Activated CD8-positive, alpha-beta T cell treated with anti-CD3 and anti-CD28 coated beads for 36 hours (primary cell): Measurements from ENCODE around the gene CD4. TPM values are rescaled to one million over a fixed set of nuclear protein-coding genes. Genes with fewer than 3 reads are reported as not detected.

Source experiments
- ATAC-seq: fragments of 200-7000 bp; cut with Tn5 transposase; one replicate; pipeline ENCODE4 v1.10.0; 2021; ENCODE audit warnings: mild to moderate bottlenecking, moderate library complexity
- CTCF ChIA-PET: fragments of 350-600 bp; sonication (Branson Sonifier 250); formaldehyde crosslinking; loops from one replicate; lab custom pipeline; 2021; ENCODE audit warnings: antibody characterized with exemption; lab: Charles Lee
- POLR2A ChIA-PET: fragments of 350-600 bp; sonication (Branson Sonifier 250); formaldehyde crosslinking; loops from one replicate; lab custom pipeline; 2021; ENCODE audit warnings: antibody characterized with exemption; lab: Charles Lee
- DNase-seq: peaks from one replicate; pipeline ENCODE4 v3.0.0-alpha.2; 2020
- H3K27ac Mint-ChIP-seq: one replicate; pipeline ENCODE4 v1.8.0; 2021; ENCODE audit warnings: mild to moderate bottlenecking, mixed read lengths
- H3K27me3 Mint-ChIP-seq: one replicate; pipeline ENCODE4 v1.8.0; 2021; ENCODE audit warnings: mixed read lengths
- H3K36me3 Mint-ChIP-seq: one replicate; pipeline ENCODE4 v1.8.0; 2021; ENCODE audit warnings: low read depth, mixed read lengths
- H3K4me1 Mint-ChIP-seq: one replicate; pipeline ENCODE4 v1.8.0; 2021; ENCODE audit warnings: low read depth, mixed read lengths
- H3K4me3 Mint-ChIP-seq: one replicate; pipeline ENCODE4 v1.8.0; 2021; ENCODE audit warnings: mild to moderate bottlenecking, moderate library complexity, mixed read lengths
- H3K9me3 Mint-ChIP-seq: one replicate; pipeline ENCODE4 v1.8.0; 2021; ENCODE audit warnings: mixed read lengths
- intact Hi-C: fragments of 100-400 bp; cut with micrococcal nuclease; formaldehyde crosslinking; loops from one replicate; pipeline ENCODE4 v1.10.0; 2022
- total RNA-seq, 2 experiments: library from RNA; stranded (reverse); gene quantifications; one replicate each; pipeline ENCODE4 v1.2.3, GENCODE V29; 2021
- TF ChIP-seq, protein P1 (sequence below): fragments of 200-600 bp; IDR thresholded peaks from one replicate; pipeline ENCODE4 v1.8.0; 2022; ENCODE audit warnings: antibody characterized with exemption, mild to moderate bottlenecking

CD4 gene
- total RNA-seq, 2 experiments from 2014 or later = 11.1 to 14.1 TPM

DNA sequence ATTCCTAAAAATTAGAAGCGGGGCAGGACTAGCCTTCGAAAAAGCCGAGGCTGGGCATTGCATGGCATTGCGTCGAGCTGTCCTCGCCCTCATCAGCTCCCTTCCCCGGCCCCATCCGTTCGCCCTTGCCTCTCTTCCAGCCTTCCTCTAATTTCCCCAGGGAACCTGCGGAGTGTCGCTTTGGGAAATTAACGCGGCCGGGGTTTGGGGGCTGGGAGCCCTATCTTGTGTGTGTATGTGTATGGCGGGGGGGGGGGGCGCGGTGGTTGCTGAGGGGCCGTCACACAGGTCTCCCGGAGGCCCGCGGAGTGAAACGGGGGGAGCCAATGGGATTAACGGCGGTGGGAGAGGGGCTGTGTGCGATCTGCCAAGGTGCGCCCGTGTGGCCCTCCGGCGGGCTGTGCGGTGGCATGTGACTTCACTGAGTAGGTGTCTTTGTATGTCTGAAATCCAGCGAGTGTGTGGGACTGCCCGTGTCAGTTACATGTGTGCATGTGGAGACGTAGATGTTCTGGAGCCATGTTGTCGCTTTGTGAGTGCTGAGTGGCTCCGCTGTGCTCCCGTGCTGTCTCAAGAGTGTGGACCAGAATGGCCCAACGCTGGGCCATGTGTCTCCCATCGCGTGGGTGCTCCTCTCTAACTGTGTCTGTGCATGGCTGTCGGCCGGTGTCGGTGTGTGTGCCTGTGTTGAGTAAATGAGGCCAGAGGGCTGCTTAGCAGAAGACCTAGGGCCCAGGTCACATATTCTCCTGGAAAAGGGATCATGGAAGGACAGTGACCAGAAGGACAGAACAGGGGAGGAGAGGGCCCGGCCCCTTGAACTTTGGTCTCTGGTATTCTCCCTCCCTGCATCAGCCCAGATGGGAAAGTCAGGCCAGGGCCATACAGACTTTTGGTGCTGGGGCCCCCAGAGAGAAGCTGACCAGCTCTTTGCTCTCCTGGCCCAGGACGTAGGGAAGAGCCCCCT is 21.7 kb upstream of the CD4 start:
- TF ChIP-seq, protein P1, sequence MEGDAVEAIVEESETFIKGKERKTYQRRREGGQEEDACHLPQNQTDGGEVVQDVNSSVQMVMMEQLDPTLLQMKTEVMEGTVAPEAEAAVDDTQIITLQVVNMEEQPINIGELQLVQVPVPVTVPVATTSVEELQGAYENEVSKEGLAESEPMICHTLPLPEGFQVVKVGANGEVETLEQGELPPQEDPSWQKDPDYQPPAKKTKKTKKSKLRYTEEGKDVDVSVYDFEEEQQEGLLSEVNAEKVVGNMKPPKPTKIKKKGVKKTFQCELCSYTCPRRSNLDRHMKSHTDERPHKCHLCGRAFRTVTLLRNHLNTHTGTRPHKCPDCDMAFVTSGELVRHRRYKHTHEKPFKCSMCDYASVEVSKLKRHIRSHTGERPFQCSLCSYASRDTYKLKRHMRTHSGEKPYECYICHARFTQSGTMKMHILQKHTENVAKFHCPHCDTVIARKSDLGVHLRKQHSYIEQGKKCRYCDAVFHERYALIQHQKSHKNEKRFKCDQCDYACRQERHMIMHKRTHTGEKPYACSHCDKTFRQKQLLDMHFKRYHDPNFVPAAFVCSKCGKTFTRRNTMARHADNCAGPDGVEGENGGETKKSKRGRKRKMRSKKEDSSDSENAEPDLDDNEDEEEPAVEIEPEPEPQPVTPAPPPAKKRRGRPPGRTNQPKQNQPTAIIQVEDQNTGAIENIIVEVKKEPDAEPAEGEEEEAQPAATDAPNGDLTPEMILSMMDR = no peak
- peaks cover 24% of the 10 kb centered on the region for H3K36me3 Mint-ChIP-seq
- DNase-seq (no peak), ATAC-seq (no peak)
- peaks cover 49% of the 10 kb centered on the region for H3K4me1 Mint-ChIP-seq
- no peaks in the 10 kb centered on the region for H3K9me3 Mint-ChIP-seq
- peak overlapping the region; percentile 71 for H3K4me3 Mint-ChIP-seq
- peak overlapping the region; percentile 64 for H3K27ac Mint-ChIP-seq
- ChIA-PET POLR2A (interaction anchor here (0.7 to 4.9 kb wide), 5 partner anchors 11 to 101 kb away, joined by 3 to 31 read pairs (median 16); partner anchors contain the start of gene MLF2), CTCF (interaction anchor here (1.0 to 6.2 kb wide), 24 partner anchors 7 to 419 kb away, joined by 3 to 89 read pairs (median 5); partner anchors contain the start of genes CD4, COPS7A, GPR162 and MLF2)
- intact Hi-C loops = no loop called here
- H3K27me3 Mint-ChIP-seq = peaks cover 28% of the 10 kb centered on the region

DNA sequence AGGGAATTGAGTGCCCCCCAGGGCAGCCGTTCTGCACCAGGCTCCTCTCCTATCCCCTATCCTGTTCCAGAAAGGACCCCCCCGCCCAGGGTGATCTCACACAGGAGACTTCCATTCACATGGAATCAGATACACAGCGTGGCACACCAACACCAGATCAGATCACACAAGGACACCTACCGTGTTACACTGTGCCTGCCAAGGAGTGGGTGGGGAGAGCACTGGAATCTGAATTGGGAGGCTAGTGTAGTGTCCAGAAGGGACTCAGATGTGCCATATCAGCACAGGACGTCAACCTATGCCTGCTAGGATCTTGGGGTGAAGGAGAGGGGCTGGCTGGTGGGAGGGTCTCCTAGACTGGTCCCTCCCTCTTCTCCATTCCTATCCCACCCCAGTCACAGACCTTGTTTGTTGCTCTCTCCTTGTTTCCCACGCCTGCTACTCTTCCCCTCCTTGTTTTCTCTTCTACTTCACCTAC is 20.9 kb upstream of the CD4 start:
- TF ChIP-seq, protein P1 = no peak
- Mint-ChIP-seq H3K27me3 (peaks cover 24% of the 10 kb centered on the region), H3K4me3 (peak overlapping the region; percentile 71), H3K27ac (no peak overlapping the region), H3K9me3 (no peaks in the 10 kb centered on the region), H3K36me3 (peaks cover 32% of the 10 kb centered on the region), H3K4me1 (peaks cover 51% of the 10 kb centered on the region)
- ChIA-PET CTCF (interaction anchor here (1.1 to 6.2 kb wide), 5 partner anchors 11 to 83 kb away, joined by 5 to 89 read pairs (median 9); partner anchors contain the start of genes MLF2 and USP5), POLR2A (interaction anchor here (0.7 to 4.9 kb wide), 4 partner anchors 10 to 16 kb away, joined by 3 to 31 read pairs (median 12); partner anchors contain the start of gene MLF2)
- no peak for ATAC-seq
- intact Hi-C loops = no loop called here
- DNase-seq = no peak

DNA sequence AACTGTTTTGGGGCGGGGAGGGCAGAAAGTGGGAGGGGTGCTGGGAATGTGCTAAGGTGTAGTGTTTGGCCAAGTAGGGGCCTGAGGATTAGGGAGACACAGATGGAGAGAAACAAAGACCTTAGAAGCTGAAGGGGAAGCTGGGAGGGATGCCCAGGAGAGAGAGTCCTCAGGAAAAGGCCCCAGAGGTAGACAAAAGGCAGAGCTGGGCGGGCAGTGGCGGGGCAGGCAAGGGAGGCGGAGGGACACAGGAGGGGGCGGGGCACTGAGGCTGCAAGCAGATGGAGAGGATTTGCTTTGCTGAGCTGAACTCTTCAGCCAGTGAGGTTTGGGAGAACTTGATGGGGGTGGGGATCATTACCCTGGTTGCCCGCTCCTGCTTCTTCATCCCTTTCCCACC is 20.3 kb upstream of the CD4 start:
- no peaks in the 10 kb centered on the region for H3K9me3 Mint-ChIP-seq
- POLR2A ChIA-PET = interaction anchor here (0.7 to 4.9 kb wide), 3 partner anchors 9 to 16 kb away, joined by 3 to 21 read pairs (median 4); partner anchors contain the start of gene MLF2
- H3K27ac Mint-ChIP-seq = no peak overlapping the region
- DNase-seq = no peak
- peaks cover 50% of the 10 kb centered on the region for H3K4me1 Mint-ChIP-seq
- intact Hi-C loops = no loop called here
- CTCF ChIA-PET = interaction anchor here (1.6 to 6.2 kb wide), 2 partner anchors 11 to 16 kb away, joined by 9 to 89 read pairs; partner anchors contain the start of gene MLF2
- peaks cover 24% of the 10 kb centered on the region for H3K27me3 Mint-ChIP-seq
- ATAC-seq = no peak
- TF ChIP-seq, protein P1 = no peak
- peaks cover 34% of the 10 kb centered on the region for H3K36me3 Mint-ChIP-seq
- peak overlapping the region; percentile 71 for H3K4me3 Mint-ChIP-seq

DNA sequence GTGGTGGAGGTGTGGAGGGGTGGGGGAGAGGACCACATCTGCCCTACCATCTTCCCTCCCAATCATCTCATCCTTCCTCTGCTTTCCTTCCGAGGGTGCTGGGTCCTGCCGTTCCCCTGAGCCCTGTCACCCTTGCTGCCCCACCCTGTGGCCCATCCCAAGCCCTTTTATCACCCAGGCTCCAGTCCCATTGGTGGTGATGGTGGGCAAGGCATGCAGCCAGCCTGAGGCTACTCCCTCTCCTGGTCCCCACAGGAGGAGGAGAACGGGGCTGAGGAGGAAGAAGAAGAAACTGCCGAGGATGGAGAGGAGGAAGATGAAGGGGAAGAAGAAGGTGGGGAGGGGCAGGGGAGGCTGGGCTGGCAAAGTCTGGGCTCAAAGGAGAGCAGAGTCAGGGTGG is 19.7 kb upstream of the CD4 start:
- ChIA-PET CTCF (interaction anchor here (1.6 to 6.2 kb wide), 3 partner anchors 10 to 17 kb away, joined by 9 to 89 read pairs (median 77); partner anchors contain the start of gene MLF2), POLR2A (interaction anchor here (1.4 to 4.9 kb wide), 3 partner anchors 8 to 17 kb away, joined by 4 to 21 read pairs (median 7); partner anchors contain the start of gene MLF2)
- Mint-ChIP-seq H3K4me1 (peaks cover 48% of the 10 kb centered on the region), H3K36me3 (peaks cover 41% of the 10 kb centered on the region), H3K9me3 (no peaks in the 10 kb centered on the region), H3K27ac (no peak overlapping the region), H3K27me3 (peaks cover 17% of the 10 kb centered on the region), H3K4me3 (no peak overlapping the region)
- ATAC-seq (no peak), DNase-seq (no peak)
- intact Hi-C loops = no loop called here
- TF ChIP-seq, protein P1 = no peak
